ENCODE results near the gene THSD7A. TPM values are rescaled to one million over a fixed set of nuclear protein-coding genes. Genes with fewer than 3 reads are reported as not detected.

The THSD7A gene
- total and polyA plus RNA-seq, 2 experiments from 2014 or later = 4.0 to 8.3 TPM

DNA sequence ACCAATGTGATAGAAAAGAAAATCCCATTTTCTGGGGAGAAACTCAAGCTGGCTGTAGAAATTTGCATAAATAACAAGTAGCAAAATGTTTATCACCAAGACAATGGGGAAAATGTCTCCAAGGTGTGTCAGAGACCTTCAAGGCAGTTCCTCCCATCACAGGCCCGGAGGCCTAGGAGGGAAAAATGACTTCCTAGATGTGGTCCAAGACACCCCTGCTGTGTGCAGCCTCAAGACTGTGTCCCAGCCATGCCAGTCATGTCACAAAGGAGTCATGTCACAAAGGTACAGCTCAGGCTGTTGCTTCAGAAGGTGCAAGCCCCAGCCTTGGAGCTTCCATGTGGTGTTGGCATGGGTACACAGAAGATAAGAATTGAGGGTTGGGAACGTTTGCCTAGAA, 33.7 kb upstream of the THSD7A start:
- no peaks in the 10 kb centered on the region for H3K9me3 ChIP-seq (ENCODE audit: low read depth)
- no peaks in the 10 kb centered on the region for H3K36me3 ChIP-seq (replicated peaks; ENCODE audit: insufficient read depth, low read depth)
- WGBS (ENCODE audit: low lambda C conversion rate, missing lambda C conversion rate) = 61% methylated on average over 2 of the region's 2 CpGs
- no peak overlapping the region for H2AFZ ChIP-seq
- TF ChIP-seq EZH2 (IDR thresholded peaks at IDR 0.05; ENCODE audit: borderline replicate concordance) = no peak
- no peaks in the 10 kb centered on the region for H3K27me3 ChIP-seq
- no peaks in the 10 kb centered on the region for H4K20me1 ChIP-seq (ENCODE audit: insufficient read depth, poor library complexity, severe bottlenecking)
- no peak overlapping the region for H3K27ac ChIP-seq
- no peaks in the 10 kb centered on the region for H3K4me1 ChIP-seq (ENCODE audit: insufficient read depth)
- DNase-seq (ENCODE audit: low spot score) = no peak
- no peak overlapping the region for H3K4me3 ChIP-seq
- H3K9me2 ChIP-seq (replicated peaks; ENCODE audit: insufficient read depth) = no peaks in the 10 kb centered on the region
- no peaks in the 10 kb centered on the region for H3K79me2 ChIP-seq
- no peak overlapping the region for H3K4me2 ChIP-seq

DNA sequence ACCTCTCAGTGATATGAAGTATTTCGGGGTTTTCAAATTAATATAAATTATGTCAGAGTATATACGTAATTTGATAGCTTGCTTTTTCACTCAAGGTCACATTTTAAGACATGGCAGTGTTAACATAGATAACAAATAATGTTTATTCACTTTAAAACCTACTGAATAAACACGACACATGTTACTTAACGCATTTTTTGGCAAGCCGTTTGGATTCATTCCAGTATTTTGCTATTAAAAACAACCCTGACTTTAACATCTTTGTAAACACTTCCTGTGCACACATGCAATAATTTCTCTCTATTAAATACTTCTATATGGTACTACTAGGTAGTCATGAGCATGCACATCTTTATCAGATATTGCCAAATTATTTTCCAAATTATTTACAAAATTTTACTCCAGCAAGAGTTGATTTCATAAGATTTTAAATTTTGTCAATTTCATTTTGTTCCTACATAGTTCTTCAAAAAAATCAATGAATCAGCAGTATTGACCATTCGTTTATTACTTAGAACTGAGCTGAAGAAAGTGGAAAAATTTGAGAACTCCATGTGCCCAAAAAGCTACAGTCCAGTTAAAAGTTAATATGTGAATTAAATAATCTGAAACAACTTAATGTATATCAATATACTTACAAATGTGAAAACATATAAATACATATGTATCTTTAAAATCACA, 26.8 kb upstream of the THSD7A start:
- Histone ChIP-seq H3K9me2 (replicated peaks; ENCODE audit: insufficient read depth) (no peaks in the 10 kb centered on the region), H3K4me3 (no peak overlapping the region), H3K36me3 (replicated peaks; ENCODE audit: insufficient read depth, low read depth) (no peaks in the 10 kb centered on the region), H3K9me3 (ENCODE audit: low read depth) (no peaks in the 10 kb centered on the region), H3K4me1 (ENCODE audit: insufficient read depth) (no peaks in the 10 kb centered on the region), H3K79me2 (no peaks in the 10 kb centered on the region), H2AFZ (no peak overlapping the region), H3K27ac (no peak overlapping the region), H3K27me3 (no peaks in the 10 kb centered on the region), H3K4me2 (no peak overlapping the region), H4K20me1 (ENCODE audit: insufficient read depth, poor library complexity, severe bottlenecking) (no peaks in the 10 kb centered on the region)
- 80% methylated on average over 6 of the region's 6 CpGs for WGBS (ENCODE audit: low lambda C conversion rate, missing lambda C conversion rate)
- DNase-seq (ENCODE audit: low spot score) = no peak
- TF ChIP-seq, protein P1, sequence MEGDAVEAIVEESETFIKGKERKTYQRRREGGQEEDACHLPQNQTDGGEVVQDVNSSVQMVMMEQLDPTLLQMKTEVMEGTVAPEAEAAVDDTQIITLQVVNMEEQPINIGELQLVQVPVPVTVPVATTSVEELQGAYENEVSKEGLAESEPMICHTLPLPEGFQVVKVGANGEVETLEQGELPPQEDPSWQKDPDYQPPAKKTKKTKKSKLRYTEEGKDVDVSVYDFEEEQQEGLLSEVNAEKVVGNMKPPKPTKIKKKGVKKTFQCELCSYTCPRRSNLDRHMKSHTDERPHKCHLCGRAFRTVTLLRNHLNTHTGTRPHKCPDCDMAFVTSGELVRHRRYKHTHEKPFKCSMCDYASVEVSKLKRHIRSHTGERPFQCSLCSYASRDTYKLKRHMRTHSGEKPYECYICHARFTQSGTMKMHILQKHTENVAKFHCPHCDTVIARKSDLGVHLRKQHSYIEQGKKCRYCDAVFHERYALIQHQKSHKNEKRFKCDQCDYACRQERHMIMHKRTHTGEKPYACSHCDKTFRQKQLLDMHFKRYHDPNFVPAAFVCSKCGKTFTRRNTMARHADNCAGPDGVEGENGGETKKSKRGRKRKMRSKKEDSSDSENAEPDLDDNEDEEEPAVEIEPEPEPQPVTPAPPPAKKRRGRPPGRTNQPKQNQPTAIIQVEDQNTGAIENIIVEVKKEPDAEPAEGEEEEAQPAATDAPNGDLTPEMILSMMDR (IDR thresholded peaks at IDR 0.05; ENCODE audit: poor library complexity) = no peak
- TF ChIP-seq EZH2phosphoT487 (IDR thresholded peaks at IDR 0.05; ENCODE audit: low read depth, severe bottlenecking, unreplicated experiment) = no peak
- no peak for TF ChIP-seq EZH2 (IDR thresholded peaks at IDR 0.05; ENCODE audit: borderline replicate concordance)

DNA sequence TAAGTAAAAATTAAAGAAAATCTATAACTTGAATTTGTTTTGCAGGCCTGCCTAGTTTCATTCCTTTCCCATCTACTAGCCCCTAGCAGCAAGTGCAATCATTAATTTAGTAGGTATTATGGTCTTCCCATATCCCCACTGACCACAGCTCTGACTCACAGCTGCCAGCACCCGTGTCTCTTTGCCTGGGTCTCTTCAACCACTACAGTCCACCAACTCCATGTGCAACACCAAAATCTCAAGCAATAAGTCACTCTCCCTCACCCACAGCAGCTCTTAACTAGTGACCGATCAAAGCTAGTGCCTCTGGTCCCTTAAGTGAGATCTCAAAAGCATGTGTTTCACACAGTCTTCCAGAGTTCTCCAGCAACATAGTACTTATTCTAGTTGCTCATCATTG, 26.0 kb upstream of the THSD7A start:
- H3K27ac ChIP-seq = no peak overlapping the region
- 92% methylated on average over 2 of the region's 2 CpGs for WGBS (ENCODE audit: low lambda C conversion rate, missing lambda C conversion rate)
- no peak overlapping the region for H2AFZ ChIP-seq
- H3K9me2 ChIP-seq (replicated peaks; ENCODE audit: insufficient read depth) = no peaks in the 10 kb centered on the region
- no peak overlapping the region for H3K4me2 ChIP-seq
- H3K4me1 ChIP-seq (ENCODE audit: insufficient read depth) = no peaks in the 10 kb centered on the region
- H3K27me3 ChIP-seq = no peaks in the 10 kb centered on the region
- H4K20me1 ChIP-seq (ENCODE audit: insufficient read depth, poor library complexity, severe bottlenecking) = no peaks in the 10 kb centered on the region
- no peak overlapping the region for H3K4me3 ChIP-seq
- no peaks in the 10 kb centered on the region for H3K79me2 ChIP-seq
- no peaks in the 10 kb centered on the region for H3K9me3 ChIP-seq (ENCODE audit: low read depth)
- H3K36me3 ChIP-seq (replicated peaks; ENCODE audit: insufficient read depth, low read depth) = no peaks in the 10 kb centered on the region
- TF ChIP-seq, protein P1 (IDR thresholded peaks at IDR 0.05; ENCODE audit: poor library complexity) = no peak
- TF ChIP-seq EZH2 (IDR thresholded peaks at IDR 0.05; ENCODE audit: borderline replicate concordance) = no peak
- no peak for TF ChIP-seq EZH2phosphoT487 (IDR thresholded peaks at IDR 0.05; ENCODE audit: low read depth, severe bottlenecking, unreplicated experiment)
- no peak for DNase-seq (ENCODE audit: low spot score)

DNA sequence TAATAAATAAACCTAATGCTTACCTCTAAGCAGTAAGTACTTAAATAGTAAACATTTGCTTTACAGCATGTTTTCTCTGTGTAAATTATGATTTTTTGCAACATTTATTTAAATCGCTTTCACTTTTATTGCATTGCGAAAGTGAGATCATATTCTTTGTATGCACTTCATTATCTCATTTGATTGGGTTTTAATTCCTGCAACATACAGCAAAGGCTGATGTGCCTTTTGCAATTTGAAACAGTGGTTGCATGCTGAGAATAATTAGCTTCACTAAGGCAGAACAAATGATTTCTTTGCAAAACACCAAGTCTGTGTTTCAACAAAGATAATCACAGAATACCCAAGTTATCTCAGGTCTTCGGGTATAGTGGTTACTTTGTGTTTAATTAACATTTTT, 16.3 kb upstream of the THSD7A start:
- Histone ChIP-seq H3K4me2 (no peak overlapping the region), H3K9me3 (ENCODE audit: low read depth) (no peaks in the 10 kb centered on the region), H3K79me2 (no peaks in the 10 kb centered on the region), H3K27me3 (no peaks in the 10 kb centered on the region), H3K36me3 (replicated peaks; ENCODE audit: insufficient read depth, low read depth) (no peaks in the 10 kb centered on the region), H3K4me1 (ENCODE audit: insufficient read depth) (no peaks in the 10 kb centered on the region), H4K20me1 (ENCODE audit: insufficient read depth, poor library complexity, severe bottlenecking) (no peaks in the 10 kb centered on the region), H3K9me2 (replicated peaks; ENCODE audit: insufficient read depth) (no peaks in the 10 kb centered on the region), H2AFZ (no peak overlapping the region), H3K4me3 (no peak overlapping the region), H3K27ac (no peak overlapping the region)
- no peak for DNase-seq (ENCODE audit: low spot score)
- WGBS (ENCODE audit: low lambda C conversion rate, missing lambda C conversion rate) = 80% methylated on average over 3 of the region's 3 CpGs
- TF ChIP-seq EZH2phosphoT487 (IDR thresholded peaks at IDR 0.05; ENCODE audit: low read depth, severe bottlenecking, unreplicated experiment) (no peak), EZH2 (IDR thresholded peaks at IDR 0.05; ENCODE audit: borderline replicate concordance) (no peak)
- TF ChIP-seq, protein P1 (IDR thresholded peaks at IDR 0.05; ENCODE audit: poor library complexity) = no peak

Measured in hepatocyte (in vitro differentiated cells).